ENCODE results near the gene FES. TPM values are rescaled to one million over a fixed set of nuclear protein-coding genes. Genes with fewer than 3 reads are reported as not detected.

FES gene
- total RNA-seq, 1 donor from 2014 or later: 2.5 TPM

- Mint-ChIP-seq H3K4me3 (ENCODE audit: unreplicated experiment) (no peak overlapping the region), H3K27me3 (ENCODE audit: unreplicated experiment) (no peaks in the 10 kb centered on the region), H3K4me1 (ENCODE audit: unreplicated experiment) (peaks cover 11% of the 10 kb centered on the region), H3K36me3 (ENCODE audit: unreplicated experiment) (peaks cover 30% of the 10 kb centered on the region), H3K27ac (ENCODE audit: unreplicated experiment) (no peak overlapping the region), H3K9me3 (ENCODE audit: unreplicated experiment) (no peaks in the 10 kb centered on the region)
- no peak for DNase-seq (ENCODE audit: extremely low spot score, unreplicated experiment)
- TF ChIP-seq CTCF (IDR thresholded peaks at IDR 0.05): no peak
These were observed 3.7 kb upstream of the FES start for GRCh38 chr15:90880381-90881145.

- TF ChIP-seq CTCF (IDR thresholded peaks at IDR 0.05): no peak
- peaks cover 16% of the 10 kb centered on the region for H3K4me1 Mint-ChIP-seq (ENCODE audit: unreplicated experiment)
- no peak overlapping the region for H3K4me3 Mint-ChIP-seq (ENCODE audit: unreplicated experiment)
- no peak overlapping the region for H3K27ac Mint-ChIP-seq (ENCODE audit: unreplicated experiment)
- DNase-seq (ENCODE audit: extremely low spot score, unreplicated experiment): no peak
- H3K9me3 Mint-ChIP-seq (ENCODE audit: unreplicated experiment): no peaks in the 10 kb centered on the region
- H3K27me3 Mint-ChIP-seq (ENCODE audit: unreplicated experiment): no peaks in the 10 kb centered on the region
- H3K36me3 Mint-ChIP-seq (ENCODE audit: unreplicated experiment): peaks cover 29% of the 10 kb centered on the region
These were observed 2.9 kb upstream of the FES start for GRCh38 chr15:90881181-90881977.

GRCh38 chr15:90881978-90882721, 2.2 kb upstream of the FES start:
- no peak for DNase-seq (ENCODE audit: extremely low spot score, unreplicated experiment)
- no peaks in the 10 kb centered on the region for H3K27me3 Mint-ChIP-seq (ENCODE audit: unreplicated experiment)
- H3K4me1 Mint-ChIP-seq (ENCODE audit: unreplicated experiment): peaks cover 17% of the 10 kb centered on the region
- H3K4me3 Mint-ChIP-seq (ENCODE audit: unreplicated experiment): no peak overlapping the region
- no peak for TF ChIP-seq CTCF (IDR thresholded peaks at IDR 0.05)
- peaks cover 21% of the 10 kb centered on the region for H3K36me3 Mint-ChIP-seq (ENCODE audit: unreplicated experiment)
- H3K9me3 Mint-ChIP-seq (ENCODE audit: unreplicated experiment): no peaks in the 10 kb centered on the region
- H3K27ac Mint-ChIP-seq (ENCODE audit: unreplicated experiment): no peak overlapping the region

GRCh38 chr15:90882781-90883525, 1.4 kb upstream of the FES start:
- H3K36me3 Mint-ChIP-seq (ENCODE audit: unreplicated experiment): peaks cover 13% of the 10 kb centered on the region
- peak overlapping the region; percentile 60 for H3K27ac Mint-ChIP-seq (ENCODE audit: unreplicated experiment)
- no peak for TF ChIP-seq CTCF (IDR thresholded peaks at IDR 0.05)
- no peak overlapping the region for H3K4me3 Mint-ChIP-seq (ENCODE audit: unreplicated experiment)
- DNase-seq (ENCODE audit: extremely low spot score, unreplicated experiment): no peak
- H3K27me3 Mint-ChIP-seq (ENCODE audit: unreplicated experiment): no peaks in the 10 kb centered on the region
- H3K9me3 Mint-ChIP-seq (ENCODE audit: unreplicated experiment): no peaks in the 10 kb centered on the region
- peaks cover 17% of the 10 kb centered on the region for H3K4me1 Mint-ChIP-seq (ENCODE audit: unreplicated experiment)

All from osteocyte (in vitro differentiated cells).